GM19025 (cell line): ENCODE results near the gene HJV.
"Not testable (repeated sequence)": the region's sequence is repeated elsewhere in the genome, so short reads cannot be mapped to it uniquely, and the experiment has no call there.

Experiments used
- ATAC-seq: cut with Tn5 transposase; IDR thresholded peaks from one replicate; pipeline ENCODE4 v1.9.1; 2021; ENCODE audit warnings: mild to moderate bottlenecking, low read depth, moderate library complexity; ENCODE audit not compliant: unreplicated experiment

HJV gene, protein sequence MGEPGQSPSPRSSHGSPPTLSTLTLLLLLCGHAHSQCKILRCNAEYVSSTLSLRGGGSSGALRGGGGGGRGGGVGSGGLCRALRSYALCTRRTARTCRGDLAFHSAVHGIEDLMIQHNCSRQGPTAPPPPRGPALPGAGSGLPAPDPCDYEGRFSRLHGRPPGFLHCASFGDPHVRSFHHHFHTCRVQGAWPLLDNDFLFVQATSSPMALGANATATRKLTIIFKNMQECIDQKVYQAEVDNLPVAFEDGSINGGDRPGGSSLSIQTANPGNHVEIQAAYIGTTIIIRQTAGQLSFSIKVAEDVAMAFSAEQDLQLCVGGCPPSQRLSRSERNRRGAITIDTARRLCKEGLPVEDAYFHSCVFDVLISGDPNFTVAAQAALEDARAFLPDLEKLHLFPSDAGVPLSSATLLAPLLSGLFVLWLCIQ

DNA sequence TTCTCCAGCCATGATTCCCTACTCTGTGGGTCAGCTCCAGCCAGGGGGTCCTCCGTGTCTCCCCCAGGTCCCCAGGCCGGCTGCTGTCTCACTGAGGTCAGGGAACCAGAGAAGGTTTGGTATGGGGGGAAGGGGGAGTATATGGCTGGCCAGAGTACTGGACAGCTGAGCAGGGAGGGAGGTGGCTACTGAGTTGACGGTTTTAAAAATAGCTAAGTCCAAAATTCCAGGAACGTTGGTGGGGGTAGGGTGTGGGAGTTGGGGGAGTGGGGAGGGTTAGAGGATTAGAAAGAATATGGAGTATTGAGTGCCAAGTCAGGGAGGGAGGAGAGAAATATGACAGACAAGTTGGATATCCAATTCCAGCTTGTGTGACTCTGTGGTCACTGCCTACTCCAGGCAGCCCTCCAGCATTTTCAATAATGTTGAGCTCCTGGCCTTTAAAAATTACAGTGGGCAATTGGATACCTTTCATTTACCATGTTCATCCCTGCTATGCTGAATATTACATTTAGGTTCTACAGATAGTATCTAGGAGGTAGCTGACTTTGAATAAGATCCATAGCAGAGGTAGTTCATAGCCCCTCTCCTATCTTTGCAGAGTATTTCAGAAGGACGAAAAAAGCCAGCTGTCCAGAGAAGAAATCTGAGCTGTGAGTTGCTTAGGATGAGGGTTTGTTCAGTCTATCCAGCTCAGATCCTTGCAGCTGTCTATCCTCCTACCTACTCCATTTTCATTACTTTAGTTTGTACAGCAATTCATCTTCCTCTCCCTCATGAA, at the start of gene HJV:
Gene HJV (minus strand): TSS at position 114 of the 781 bp plus-strand sequence. CDS start 1,504 bp downstream, outside the sequence.
- no peak for ATAC-seq

DNA sequence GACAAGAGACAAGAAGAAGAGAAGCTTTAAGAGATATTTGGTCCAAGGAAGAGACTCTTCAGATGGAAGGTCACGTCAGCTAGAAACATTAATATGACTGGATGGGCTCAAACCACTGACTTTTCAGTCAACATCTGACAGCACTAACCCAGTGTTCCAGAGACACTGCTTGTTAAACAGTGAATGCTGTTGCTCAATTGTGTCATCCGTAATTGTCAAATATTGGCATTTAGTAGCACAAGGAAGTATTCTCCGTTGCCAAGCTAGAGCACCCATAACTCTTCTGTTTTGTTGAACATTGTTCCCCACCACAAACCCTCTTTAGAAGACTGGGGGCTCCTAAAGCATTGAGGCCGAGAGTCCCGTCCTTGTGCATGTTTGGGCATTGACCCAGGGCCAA, 37.6 kb upstream of the HJV start:
- not testable (repeated sequence) for ATAC-seq

DNA sequence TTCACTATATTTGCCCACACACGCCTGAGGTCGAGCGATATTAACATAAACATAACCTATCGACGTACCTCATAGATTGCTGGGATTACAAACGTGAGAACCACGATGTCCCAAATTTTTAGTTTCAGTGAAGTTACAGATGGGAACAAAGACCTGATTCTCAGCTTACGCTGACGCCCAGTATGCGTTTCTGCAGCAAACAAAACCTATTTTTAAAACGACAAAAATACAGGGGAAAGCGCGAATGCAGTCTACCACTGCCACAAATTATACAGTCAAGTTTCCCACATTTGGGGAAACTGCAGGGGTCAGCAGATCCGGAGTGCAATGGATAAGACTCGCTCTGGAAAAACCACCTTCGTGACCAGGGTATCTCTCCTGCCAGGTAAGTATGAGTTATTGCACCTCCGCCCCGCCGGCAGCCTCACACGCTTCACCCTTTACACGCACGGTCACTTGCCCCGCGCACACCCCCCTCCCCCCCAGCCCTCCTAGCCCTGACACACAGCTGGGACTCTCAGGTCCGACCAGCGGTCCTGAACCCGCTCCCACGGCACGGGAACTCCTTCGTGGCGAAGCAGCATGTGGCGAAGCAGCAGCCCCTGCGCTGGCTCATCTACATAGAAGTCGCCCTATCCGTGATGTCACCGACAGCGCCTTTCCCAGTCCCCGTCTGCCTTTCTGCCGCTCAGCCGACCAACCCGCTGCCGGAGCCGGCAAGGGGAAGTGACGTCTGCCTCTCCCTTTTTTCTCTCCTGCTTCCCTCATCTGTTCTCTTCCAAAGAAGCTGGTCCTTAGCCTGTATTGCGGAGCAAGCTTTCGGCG, 30.5 kb upstream of the HJV start:
- not testable (repeated sequence) for ATAC-seq

DNA sequence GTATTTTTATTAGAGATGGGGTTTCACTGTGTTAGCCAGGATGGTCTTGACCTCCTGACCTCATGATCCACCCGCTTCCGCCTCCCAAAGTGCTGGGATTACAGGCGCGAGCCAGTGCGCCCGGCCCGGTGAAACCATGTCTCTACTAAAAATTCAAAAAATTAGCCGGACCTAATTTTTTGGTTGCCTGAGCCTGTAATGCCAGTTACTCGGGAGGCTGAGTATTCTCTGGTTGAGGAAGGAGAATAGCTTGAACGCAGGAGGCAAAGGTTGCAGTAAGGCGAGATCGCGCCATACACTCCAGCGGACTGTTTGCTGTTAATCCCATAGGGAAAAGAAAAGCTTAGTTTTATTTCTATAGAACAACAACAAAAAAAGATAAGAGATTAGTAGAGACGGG, 29.9 kb upstream of the HJV start:
- no peak for ATAC-seq

DNA sequence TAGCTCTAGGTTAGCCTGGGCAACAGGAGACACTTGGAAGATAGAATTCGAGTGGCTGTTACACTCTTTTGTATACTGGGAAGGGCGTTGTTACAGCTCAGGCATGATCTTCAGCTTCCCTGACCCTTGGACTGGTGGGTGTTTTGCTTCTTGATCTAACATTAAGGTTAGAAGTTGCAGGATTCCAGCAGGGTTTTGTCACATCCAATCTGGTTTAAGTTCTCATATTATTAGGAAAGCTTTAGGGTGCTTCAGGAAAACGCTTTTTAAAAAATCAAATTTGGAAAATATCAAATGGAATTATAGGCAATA, 29.1 kb upstream of the HJV start:
- not testable (repeated sequence) for ATAC-seq

DNA sequence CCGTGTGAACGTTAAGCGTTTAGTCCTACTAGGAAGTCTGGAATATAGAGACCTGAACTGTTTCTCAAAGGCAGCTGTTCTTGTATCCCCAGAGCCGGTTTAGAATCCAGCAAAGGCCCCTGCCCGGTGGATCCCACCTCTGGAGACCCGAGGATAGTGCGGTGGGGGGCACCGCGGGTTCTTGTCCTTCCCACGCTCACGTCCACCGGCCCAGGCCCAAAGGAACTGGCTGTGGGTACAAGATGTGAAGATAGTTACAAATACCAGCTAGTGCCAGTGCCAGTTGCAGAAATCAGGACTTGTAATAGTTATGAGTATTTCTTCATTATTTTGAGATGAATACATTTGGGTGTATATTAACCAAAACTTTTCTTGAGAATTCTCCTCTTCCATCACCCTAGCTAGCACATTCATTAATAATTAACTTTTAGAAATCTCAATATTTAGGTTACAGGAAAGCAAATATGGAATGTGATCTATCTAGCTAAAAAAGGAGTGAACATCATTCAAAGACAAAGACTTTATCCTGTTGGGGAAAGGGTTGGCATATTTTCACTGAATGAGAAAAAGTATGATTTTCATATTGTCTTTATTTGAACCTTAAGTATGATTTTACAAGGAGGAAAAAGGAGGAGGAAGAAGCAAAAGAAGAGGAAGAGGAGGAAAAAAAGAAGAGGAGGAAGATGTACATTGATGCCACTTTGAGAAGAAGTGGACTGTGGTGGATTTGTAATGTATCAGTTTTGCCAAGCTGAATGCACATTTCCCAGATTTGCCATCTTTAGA, 28.5 kb upstream of the HJV start:
- ATAC-seq = not testable (repeated sequence)

DNA sequence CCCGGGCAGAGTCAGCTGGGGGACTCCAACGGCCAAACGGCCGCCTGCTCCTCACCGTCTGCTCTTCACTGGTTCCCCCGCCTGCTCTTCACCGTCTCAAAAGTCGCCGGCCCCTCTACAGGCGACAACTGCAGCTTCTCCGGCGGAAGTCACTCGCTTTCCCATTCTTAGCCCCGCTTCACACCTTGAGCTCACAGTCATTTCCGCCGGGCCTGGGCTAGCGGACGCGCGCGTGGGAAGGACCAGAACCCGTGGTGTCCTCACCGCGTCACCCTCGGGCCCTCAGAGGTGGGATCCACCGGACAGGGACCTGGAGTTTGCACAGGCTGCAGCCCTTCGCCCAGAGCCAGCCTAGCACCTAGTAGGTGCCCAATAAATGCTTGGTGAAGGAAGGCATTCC, 27.9 kb upstream of the HJV start:
- ATAC-seq = no peak

DNA sequence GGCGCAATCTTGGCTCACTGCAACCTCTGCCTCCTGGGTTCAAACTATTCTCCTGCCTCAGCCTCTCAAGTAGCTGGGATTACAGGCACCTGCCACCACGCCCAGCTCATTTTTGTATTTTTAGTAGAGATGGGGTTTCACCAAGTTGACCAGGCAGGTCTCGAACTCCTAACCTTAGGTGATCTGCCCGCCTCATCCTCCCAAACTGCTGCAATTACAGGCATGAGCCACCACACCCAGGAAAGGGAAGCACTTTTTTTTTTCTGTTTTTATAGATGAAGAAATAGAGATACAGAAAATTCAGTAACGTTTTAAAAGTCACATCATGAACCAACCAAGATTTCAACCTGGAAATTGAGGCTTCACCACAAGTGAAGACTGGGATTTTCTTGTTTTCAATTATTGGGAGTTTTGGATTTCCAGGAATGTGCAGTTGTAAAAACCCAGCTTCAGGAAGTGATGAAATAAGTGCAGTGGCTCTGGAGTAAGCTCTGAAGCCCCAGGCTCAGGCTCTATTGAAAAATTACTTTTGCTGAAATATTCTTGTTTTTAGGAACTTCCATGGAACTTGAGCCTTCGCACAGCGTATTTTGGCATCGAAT, 27.1 kb upstream of the HJV start:
- not testable (repeated sequence) for ATAC-seq

DNA sequence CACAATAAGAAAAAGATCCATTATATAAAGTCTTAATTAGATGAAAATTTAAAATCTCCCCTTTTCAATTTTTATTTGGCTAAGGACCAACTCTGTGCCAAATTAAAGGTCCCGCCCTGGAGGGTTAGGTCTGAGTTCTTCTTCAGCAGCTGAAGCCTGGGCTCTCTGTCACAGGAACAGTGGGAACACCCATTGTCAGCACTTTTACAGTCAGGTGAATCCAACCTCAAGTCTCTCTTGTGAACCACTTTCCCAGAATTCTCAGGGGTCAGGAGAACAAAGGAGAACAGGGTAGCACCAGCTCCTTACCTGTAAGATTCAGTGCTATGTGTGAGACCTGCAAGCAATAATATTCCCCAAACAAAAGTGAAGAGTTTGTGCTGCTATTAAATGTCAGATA, 25.1 kb upstream of the HJV start:
- ATAC-seq = no peak

DNA sequence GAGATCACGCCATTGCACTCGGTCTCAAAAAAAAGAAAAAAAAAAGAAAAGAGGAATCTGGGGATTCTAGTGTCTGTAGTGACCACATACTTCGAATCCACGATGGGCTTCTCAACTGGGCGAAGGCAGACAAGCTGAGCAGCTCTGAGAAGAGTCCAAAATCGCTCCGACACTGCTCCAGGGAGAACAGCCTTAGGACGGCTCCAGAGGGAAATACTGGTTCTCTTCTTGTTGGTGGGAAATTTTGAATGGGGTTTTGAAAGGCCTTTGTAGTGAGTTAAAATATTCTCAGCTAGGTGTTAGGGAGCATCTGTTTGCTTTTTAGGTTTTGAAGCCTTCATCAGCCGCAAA, 18.3 kb upstream of the HJV start:
- no peak for ATAC-seq

DNA sequence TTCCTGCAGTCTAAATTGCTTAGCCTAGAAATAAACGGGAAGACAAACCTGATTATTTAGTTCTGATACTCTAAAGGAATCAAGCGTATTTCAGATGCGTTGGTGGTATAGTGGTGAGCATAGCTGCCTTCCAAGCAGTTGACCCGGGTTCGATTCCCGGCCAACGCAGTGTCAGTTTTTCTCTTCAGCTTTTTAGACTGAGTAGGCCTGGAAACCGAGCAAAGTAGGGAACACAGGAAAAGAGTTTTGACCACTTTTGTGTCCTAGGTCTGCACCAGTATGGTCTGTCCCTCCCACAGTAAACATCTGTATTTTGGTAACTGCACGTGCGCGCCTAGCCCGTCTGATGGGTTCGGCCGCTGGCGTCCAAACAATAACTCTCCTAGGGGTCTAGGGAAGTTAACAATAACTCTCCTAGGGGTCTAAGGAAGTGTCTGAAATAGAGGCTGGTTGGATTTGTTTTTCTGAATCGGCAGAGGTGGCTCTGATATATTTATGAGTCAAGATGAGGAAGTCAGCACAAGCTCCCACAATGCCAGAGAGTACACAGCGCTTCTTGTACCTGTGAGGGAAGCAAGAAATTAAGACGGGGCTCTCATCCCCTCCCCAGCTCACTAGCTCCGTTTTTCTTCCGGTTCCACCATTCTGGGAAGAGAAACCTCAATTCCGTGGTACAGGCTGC, 15.6 kb upstream of the HJV start:
- peak; percentile 20 for ATAC-seq

DNA sequence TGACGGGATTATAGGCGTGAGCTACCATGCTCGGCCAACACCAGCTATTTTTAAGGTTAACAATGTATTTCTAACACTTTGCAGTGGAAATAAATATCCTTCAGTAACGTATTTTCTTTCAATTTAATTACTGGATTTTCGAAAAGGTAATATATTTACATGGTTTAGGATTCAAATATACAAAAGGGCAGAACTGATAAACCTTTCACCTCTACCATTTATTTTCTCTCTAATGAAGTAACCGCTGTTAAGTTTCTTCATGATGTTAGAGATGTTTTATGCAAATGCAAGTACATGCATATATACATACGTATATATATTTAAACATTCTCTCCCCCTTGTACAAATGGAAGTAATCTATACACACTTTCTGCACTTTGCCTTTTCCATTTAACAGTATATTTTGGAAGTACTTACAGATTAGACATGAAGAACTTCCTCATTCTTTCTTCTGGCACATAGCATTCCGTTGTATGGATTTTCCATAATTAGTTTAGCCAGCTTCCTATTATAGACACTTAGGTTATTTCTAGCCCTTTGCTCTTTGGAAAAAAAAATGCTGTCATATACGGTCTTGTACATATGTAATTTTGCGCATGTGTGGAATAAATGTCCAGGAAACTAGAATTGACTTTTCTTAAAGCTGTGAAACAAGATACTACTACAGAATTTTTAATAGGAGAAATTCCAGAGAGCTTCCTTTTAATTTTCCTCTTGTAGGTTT, 14.9 kb upstream of the HJV start:
- no peak for ATAC-seq

DNA sequence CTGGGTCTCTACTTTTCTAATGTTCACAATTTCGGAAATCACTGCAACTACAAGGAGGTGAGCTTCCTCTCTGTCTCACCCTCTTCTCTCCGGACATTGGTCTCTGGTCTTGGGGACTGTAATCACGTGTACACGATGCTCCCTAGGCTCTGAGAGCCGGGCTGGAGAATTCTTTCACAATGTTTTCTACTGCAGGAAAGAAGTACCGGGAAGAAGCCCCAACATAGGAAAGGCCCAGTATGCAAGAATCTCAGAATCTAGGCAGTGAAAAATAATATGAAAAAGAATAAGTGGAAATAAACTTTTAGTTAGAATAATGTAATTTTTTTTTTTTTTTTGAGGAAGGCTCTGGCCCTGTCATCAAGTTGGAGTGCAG, 13.5 kb upstream of the HJV start:
- ATAC-seq = no peak

DNA sequence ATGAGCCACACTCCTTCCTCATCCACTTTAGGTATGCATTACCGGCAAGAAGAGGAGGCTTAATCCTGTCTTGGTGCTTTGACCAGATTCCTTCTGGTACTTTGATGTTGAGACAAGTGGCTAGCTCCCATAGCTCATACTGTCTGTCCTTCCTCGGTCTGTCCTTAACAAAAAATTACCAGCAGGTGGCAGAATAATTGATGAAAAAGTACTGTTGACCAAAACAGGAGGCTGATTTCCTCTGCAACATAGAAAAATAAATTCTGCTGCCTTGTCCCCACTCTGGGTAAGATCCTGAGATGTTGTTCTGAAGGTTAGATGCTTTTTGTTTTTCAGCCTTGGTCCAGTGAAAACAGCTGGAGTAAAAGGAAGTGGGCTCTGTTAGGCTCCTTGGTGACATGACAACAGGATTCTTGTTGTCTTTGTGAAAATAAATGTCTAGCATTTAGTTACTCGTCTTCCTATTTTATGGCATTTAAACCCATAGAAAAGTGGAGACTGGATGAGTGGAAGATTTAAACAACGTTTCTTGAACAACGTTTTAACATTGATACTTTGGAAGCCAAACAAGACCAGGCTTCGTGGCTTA, 11.2 kb upstream of the HJV start:
- ATAC-seq = no peak

DNA sequence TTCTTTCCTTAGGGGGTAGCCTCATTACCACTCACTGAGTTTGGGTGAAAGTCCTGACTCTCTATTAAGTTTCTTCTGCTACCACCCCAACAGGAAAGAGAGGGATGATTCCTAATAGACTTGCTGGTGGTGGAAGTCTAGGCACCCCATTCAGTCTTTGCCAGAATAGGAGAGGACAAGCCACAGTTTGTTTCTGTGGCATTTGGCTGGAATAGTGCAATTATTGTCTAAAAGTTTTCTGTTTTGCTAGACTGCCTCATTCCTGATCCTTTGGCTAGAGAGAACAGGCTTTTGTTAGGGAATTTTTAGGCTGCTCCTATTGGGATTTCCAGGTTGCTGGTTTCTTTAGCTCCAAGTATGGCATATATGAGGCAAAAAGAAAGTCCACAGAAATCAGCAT, 9.9 kb upstream of the HJV start:
- ATAC-seq = no peak

DNA sequence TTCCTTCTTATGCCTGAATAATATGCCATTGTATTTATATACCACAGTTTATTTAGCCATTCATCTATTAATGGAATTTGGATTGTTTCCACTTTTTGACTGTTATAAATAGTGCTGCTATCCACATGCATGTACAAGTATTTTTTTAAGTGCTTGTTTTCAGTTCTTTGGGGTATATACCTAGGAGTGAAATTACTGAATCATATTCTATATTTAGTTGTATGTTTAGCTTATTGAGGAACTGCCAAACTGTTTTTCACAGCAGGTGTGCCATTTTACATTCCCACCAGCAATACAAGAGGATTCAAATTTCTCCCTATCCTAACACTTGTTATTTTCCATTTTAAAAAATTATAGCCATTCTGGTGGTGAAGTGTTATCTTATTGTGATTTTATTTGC, 7.6 kb upstream of the HJV start:
- ATAC-seq = no peak

DNA sequence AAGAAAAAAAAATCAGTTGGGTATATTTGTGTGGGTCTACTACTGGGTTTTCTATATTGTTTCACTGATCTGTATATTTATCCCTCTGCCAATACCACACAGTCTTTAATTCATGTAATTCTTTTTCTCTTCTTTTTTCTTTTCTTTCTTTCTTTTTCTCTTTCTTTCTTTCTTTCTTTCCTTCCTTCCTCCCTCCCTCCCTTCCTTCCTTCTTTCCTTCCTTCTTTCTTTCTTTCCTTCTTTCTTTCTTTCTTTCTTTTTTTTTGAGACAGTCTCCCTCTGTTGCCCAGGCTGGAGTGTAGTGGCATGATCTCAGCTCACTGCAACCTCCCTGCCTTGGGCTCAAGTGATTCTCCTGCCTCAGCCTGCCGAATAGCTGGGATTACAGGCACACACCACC, 5.1 kb upstream of the HJV start:
- ATAC-seq = not testable (repeated sequence)

DNA sequence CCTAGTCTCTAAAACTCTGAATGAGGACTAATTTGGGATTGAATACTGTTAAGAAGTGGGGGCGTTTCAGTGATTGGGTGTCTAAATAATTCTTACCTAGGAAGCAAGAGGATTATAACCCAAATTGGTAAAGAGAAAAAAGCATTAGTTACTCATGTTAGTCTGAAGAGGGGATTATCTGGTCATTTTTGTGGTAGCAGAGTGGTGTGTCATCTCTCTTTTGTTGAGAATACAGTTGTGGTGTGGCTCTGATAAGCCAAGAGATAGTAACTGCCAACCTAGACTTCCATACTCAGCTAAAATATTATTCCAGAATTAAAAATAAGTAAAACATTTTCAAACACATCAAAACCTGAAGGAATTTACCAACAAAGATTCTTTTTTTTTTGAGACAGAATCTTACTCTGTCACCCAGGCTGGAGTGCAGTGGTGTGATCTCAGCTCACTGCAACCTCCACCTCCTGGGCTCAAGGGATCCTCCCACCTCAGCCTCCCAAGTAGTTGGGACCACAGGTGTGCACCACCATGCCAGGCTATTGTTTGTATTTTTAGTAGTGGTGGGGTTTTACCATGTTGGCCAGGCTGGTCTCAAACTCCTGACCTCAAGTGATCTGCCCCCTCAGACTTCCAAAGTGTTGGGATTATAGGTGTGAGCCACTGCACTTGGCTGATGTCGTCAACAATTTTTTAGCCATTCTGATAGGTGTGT, 4.4 kb upstream of the HJV start:
- not testable (repeated sequence) for ATAC-seq
